ENCODE results near the gene COL3A1.

Gene COL3A1

GRCh38 chr2:188983427-188984064 lies 9.4 kb downstream of the COL3A1 start:
- Histone ChIP-seq H3K27me3 (ENCODE audit: low read depth) (no peaks in the 10 kb centered on the region), H3K4me3 (no peak overlapping the region), H3K36me3 (replicated peaks) (no peaks in the 10 kb centered on the region), H3K4me1 (peaks cover 3% of the 10 kb centered on the region; the same call in 1 of the 2 replicates), H3K9me3 (no peaks in the 10 kb centered on the region)
- DNase-seq (ENCODE audit: low spot score in 2 of 2): no peak
- in situ Hi-C loops (cut with MboI; ENCODE audit: low sequenced_read_pairs): no loop called here

- Histone ChIP-seq H3K4me1 (no peaks in the 10 kb centered on the region), H3K9me3 (no peaks in the 10 kb centered on the region), H3K4me3 (no peak overlapping the region), H3K27me3 (ENCODE audit: low read depth) (no peaks in the 10 kb centered on the region), H3K36me3 (replicated peaks) (no peaks in the 10 kb centered on the region)
- DNase-seq (ENCODE audit: low spot score in 2 of 2): no peak
- in situ Hi-C loops (cut with MboI; ENCODE audit: low sequenced_read_pairs): no loop called here
These were observed 9.9 kb downstream of the COL3A1 start for GRCh38 chr2:188984065-188984491.

GRCh38 chr2:188984680-188985079 lies 10.5 kb downstream of the COL3A1 start:
- DNase-seq (ENCODE audit: low spot score in 2 of 2): no peak
- Histone ChIP-seq H3K27me3 (ENCODE audit: low read depth) (no peaks in the 10 kb centered on the region), H3K9me3 (no peaks in the 10 kb centered on the region), H3K36me3 (replicated peaks) (no peaks in the 10 kb centered on the region), H3K4me1 (no peaks in the 10 kb centered on the region), H3K4me3 (no peak overlapping the region)
- in situ Hi-C loops (cut with MboI; ENCODE audit: low sequenced_read_pairs): no loop called here

- in situ Hi-C loops (cut with MboI; ENCODE audit: low sequenced_read_pairs): no loop called here
- H3K36me3 ChIP-seq (replicated peaks): no peaks in the 10 kb centered on the region
- DNase-seq (ENCODE audit: low spot score in 2 of 2): no peak
- no peaks in the 10 kb centered on the region for H3K9me3 ChIP-seq
- no peaks in the 10 kb centered on the region for H3K4me1 ChIP-seq
- no peaks in the 10 kb centered on the region for H3K27me3 ChIP-seq (ENCODE audit: low read depth)
- no peak overlapping the region for H3K4me3 ChIP-seq
These were observed 12.7 kb downstream of the COL3A1 start for GRCh38 chr2:188986839-188987238.

GRCh38 chr2:188993247-188993646 lies 19.1 kb downstream of the COL3A1 start:
- Histone ChIP-seq H3K36me3 (replicated peaks) (no peaks in the 10 kb centered on the region), H3K4me1 (no peaks in the 10 kb centered on the region), H3K9me3 (no peaks in the 10 kb centered on the region), H3K27me3 (ENCODE audit: low read depth) (no peaks in the 10 kb centered on the region), H3K4me3 (no peak overlapping the region)
- in situ Hi-C loops (cut with MboI; ENCODE audit: low sequenced_read_pairs): no loop called here
- DNase-seq (ENCODE audit: low spot score in 2 of 2): no peak

- Histone ChIP-seq H3K4me1 (no peaks in the 10 kb centered on the region), H3K36me3 (replicated peaks) (no peaks in the 10 kb centered on the region), H3K9me3 (no peaks in the 10 kb centered on the region), H3K4me3 (no peak overlapping the region), H3K27me3 (ENCODE audit: low read depth) (no peaks in the 10 kb centered on the region)
- in situ Hi-C loops (cut with MboI; ENCODE audit: low sequenced_read_pairs): no loop called here
- DNase-seq (ENCODE audit: low spot score in 2 of 2): no peak
These were observed 23.1 kb downstream of the COL3A1 start for GRCh38 chr2:188997263-188997662.

GRCh38 chr2:189000221-189000620 lies 26.0 kb downstream of the COL3A1 start:
- Histone ChIP-seq H3K36me3 (replicated peaks) (no peaks in the 10 kb centered on the region), H3K27me3 (ENCODE audit: low read depth) (no peaks in the 10 kb centered on the region), H3K9me3 (no peaks in the 10 kb centered on the region), H3K4me1 (no peaks in the 10 kb centered on the region), H3K4me3 (no peak overlapping the region)
- DNase-seq (ENCODE audit: low spot score in 2 of 2): no peak
- in situ Hi-C loops (cut with MboI; ENCODE audit: low sequenced_read_pairs): no loop called here

GRCh38 chr2:189002079-189002478 lies 27.9 kb downstream of the COL3A1 start:
- Histone ChIP-seq H3K9me3 (no peaks in the 10 kb centered on the region), H3K36me3 (replicated peaks) (no peaks in the 10 kb centered on the region), H3K4me1 (no peaks in the 10 kb centered on the region), H3K4me3 (no peak overlapping the region), H3K27me3 (ENCODE audit: low read depth) (no peaks in the 10 kb centered on the region)
- in situ Hi-C loops (cut with MboI; ENCODE audit: low sequenced_read_pairs): no loop called here
- no peak for DNase-seq (ENCODE audit: low spot score in 2 of 2)

- no peak overlapping the region for H3K4me3 ChIP-seq
- no peak for DNase-seq (ENCODE audit: low spot score in 2 of 2)
- no peaks in the 10 kb centered on the region for H3K36me3 ChIP-seq (replicated peaks)
- in situ Hi-C loops (cut with MboI; ENCODE audit: low sequenced_read_pairs): no loop called here
- H3K4me1 ChIP-seq: no peaks in the 10 kb centered on the region
- no peaks in the 10 kb centered on the region for H3K27me3 ChIP-seq (ENCODE audit: low read depth)
- H3K9me3 ChIP-seq: no peaks in the 10 kb centered on the region
These were observed 34.5 kb downstream of the COL3A1 start for GRCh38 chr2:189008555-189009262.

- Histone ChIP-seq H3K27me3 (ENCODE audit: low read depth) (no peaks in the 10 kb centered on the region), H3K9me3 (no peaks in the 10 kb centered on the region), H3K4me1 (peaks cover 12% of the 10 kb centered on the region), H3K36me3 (replicated peaks) (no peaks in the 10 kb centered on the region), H3K4me3 (no peak overlapping the region)
- no peak for DNase-seq (ENCODE audit: low spot score in 2 of 2)
- in situ Hi-C loops (cut with MboI; ENCODE audit: low sequenced_read_pairs): no loop called here
These were observed 36.4 kb downstream of the COL3A1 start for GRCh38 chr2:189010536-189010935.

- H3K27me3 ChIP-seq (ENCODE audit: low read depth): no peaks in the 10 kb centered on the region
- peaks cover 20% of the 10 kb centered on the region for H3K4me1 ChIP-seq
- H3K4me3 ChIP-seq: no peak overlapping the region
- no peaks in the 10 kb centered on the region for H3K9me3 ChIP-seq
- in situ Hi-C loops (cut with MboI; ENCODE audit: low sequenced_read_pairs): no loop called here
- H3K36me3 ChIP-seq (replicated peaks): no peaks in the 10 kb centered on the region
- no peak for DNase-seq (ENCODE audit: low spot score in 2 of 2)
These were observed 38.2 kb downstream of the COL3A1 start for GRCh38 chr2:189012351-189012750.

- in situ Hi-C loops (cut with MboI; ENCODE audit: low sequenced_read_pairs): no loop called here
- no peaks in the 10 kb centered on the region for H3K27me3 ChIP-seq (ENCODE audit: low read depth)
- peaks cover 20% of the 10 kb centered on the region for H3K4me1 ChIP-seq
- no peak for DNase-seq (ENCODE audit: low spot score in 2 of 2)
- H3K36me3 ChIP-seq (replicated peaks): no peaks in the 10 kb centered on the region
- no peaks in the 10 kb centered on the region for H3K9me3 ChIP-seq
- H3K4me3 ChIP-seq: no peak overlapping the region
These were observed 38.9 kb downstream of the COL3A1 start for GRCh38 chr2:189013031-189013430.

GRCh38 chr2:189013671-189014448 lies 39.7 kb downstream of the COL3A1 start:
- in situ Hi-C loops (cut with MboI; ENCODE audit: low sequenced_read_pairs): no loop called here

More at GRCh38 chr2:189013671-189014448, 39.7 kb downstream of the COL3A1 start:
- no peak for DNase-seq (ENCODE audit: low spot score in 2 of 2)
- H3K9me3 ChIP-seq: no peaks in the 10 kb centered on the region
- H3K4me3 ChIP-seq: no peak overlapping the region
- H3K36me3 ChIP-seq (replicated peaks): no peaks in the 10 kb centered on the region
- no peaks in the 10 kb centered on the region for H3K27me3 ChIP-seq (ENCODE audit: low read depth)
- H3K4me1 ChIP-seq: peaks cover 20% of the 10 kb centered on the region

Measured in HAP-1 (cell line).